ENCODE measurements around the gene GPC6. TPM values are rescaled to one million over a fixed set of nuclear protein-coding genes. Genes with fewer than 3 reads are reported as not detected.

The GPC6 gene
- total RNA-seq, 2 donors from 2014 or later: 1.6 to 4.0 TPM

GRCh38 chr13:93325303-93326233 is 99.0 kb downstream of the GPC6 start:
- 50 to 78% methylated on average over 1 of the region's 1 CpG for WGBS, 2 donors
- TF ChIP-seq CTCF (IDR thresholded peaks at IDR 0.05) (no peak), POLR2A (IDR thresholded peaks at IDR 0.05) (no peak)
- ATAC-seq (no peak), DNase-seq (no peak)
- no peaks in the 10 kb centered on the region for H3K4me1 ChIP-seq
- no peaks in the 10 kb centered on the region for H3K9me3 ChIP-seq
- intact Hi-C loops (cut with DNase I): no loop called here
- H3K27me3 ChIP-seq: no peaks in the 10 kb centered on the region
- no peak overlapping the region for H3K27ac ChIP-seq
- H3K36me3 ChIP-seq (replicated peaks in 1 of 2; ENCODE audit: insufficient read depth in 1 of 2, low read depth in 2 of 2): no peaks in the 10 kb centered on the region
- H3K4me3 ChIP-seq: no peak overlapping the region

- H3K27me3 ChIP-seq: no peaks in the 10 kb centered on the region
- TF ChIP-seq POLR2A (IDR thresholded peaks at IDR 0.05) (no peak), CTCF (IDR thresholded peaks at IDR 0.05) (no peak)
- no peak overlapping the region for H3K4me3 ChIP-seq
- H3K36me3 ChIP-seq (replicated peaks in 1 of 2; ENCODE audit: insufficient read depth in 1 of 2, low read depth in 2 of 2): no peaks in the 10 kb centered on the region
- H3K4me1 ChIP-seq: no peaks in the 10 kb centered on the region
- no peaks in the 10 kb centered on the region for H3K9me3 ChIP-seq
- intact Hi-C loops (cut with DNase I): no loop called here
- DNase-seq: no peak
- no peak overlapping the region for H3K27ac ChIP-seq
- ATAC-seq: no peak
- whole genome bisulfite sequencing, 2 donors: 50 to 67% methylated on average over 5 of the region's 5 CpGs
Measured at GRCh38 chr13:93326234-93326811, 99.7 kb downstream of the GPC6 start.

- no peaks in the 10 kb centered on the region for H3K9me3 ChIP-seq
- DNase-seq (no peak), ATAC-seq (no peak)
- WGBS, 2 donors: 27% methylated on average over 2 of the region's 2 CpGs
- H3K4me3 ChIP-seq: no peak overlapping the region
- H3K27me3 ChIP-seq: no peaks in the 10 kb centered on the region
- H3K27ac ChIP-seq: no peak overlapping the region
- H3K4me1 ChIP-seq: no peaks in the 10 kb centered on the region
- intact Hi-C loops (cut with DNase I): no loop called here
- TF ChIP-seq CTCF (IDR thresholded peaks at IDR 0.05) (no peak), POLR2A (IDR thresholded peaks at IDR 0.05) (no peak)
- H3K36me3 ChIP-seq (replicated peaks in 1 of 2; ENCODE audit: insufficient read depth in 1 of 2, low read depth in 2 of 2): no peaks in the 10 kb centered on the region
Measured at GRCh38 chr13:93328943-93329342, 102.3 kb downstream of the GPC6 start.

GRCh38 chr13:93336728-93337127 is 110.1 kb downstream of the GPC6 start:
- no peak for ATAC-seq
- H3K36me3 ChIP-seq (replicated peaks in 1 of 2; ENCODE audit: insufficient read depth in 1 of 2, low read depth in 2 of 2): no peaks in the 10 kb centered on the region

More at GRCh38 chr13:93336728-93337127, 110.1 kb downstream of the GPC6 start:
- no peak for DNase-seq
- Histone ChIP-seq H3K27me3 (no peaks in the 10 kb centered on the region), H3K4me1 (no peaks in the 10 kb centered on the region), H3K9me3 (no peaks in the 10 kb centered on the region), H3K27ac (no peak overlapping the region), H3K4me3 (no peak overlapping the region)
- WGBS, 2 donors: 63 to 74% methylated on average over 4 of the region's 4 CpGs
- intact Hi-C loops (cut with DNase I): no loop called here
- TF ChIP-seq POLR2A (IDR thresholded peaks at IDR 0.05) (no peak), CTCF (IDR thresholded peaks at IDR 0.05) (no peak)
